Measurements from ENCODE around the gene TMEM151B.

DNA sequence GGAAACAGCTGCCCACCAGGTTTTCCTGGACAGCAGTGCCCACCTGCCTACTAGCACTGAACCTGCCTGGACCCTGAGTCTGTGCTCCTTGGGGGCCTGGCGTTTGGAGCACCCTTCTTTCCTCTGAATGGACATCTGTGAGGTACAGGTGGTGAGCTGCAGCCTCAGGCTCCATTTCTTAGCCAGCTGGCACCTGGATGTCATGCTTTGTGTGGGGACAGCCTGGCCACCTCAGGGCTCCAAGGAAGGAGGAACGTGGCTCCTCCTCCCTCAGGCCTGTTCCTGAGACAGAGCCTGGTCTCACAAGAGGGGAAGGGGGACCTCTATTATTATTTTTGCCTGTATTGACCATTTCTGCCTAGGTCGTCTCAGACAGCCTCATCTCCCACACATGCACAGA lies 8.1 kb downstream of the TMEM151B start:
- TF ChIP-seq CTCF (conservative IDR thresholded peaks at IDR 0.05; ENCODE audit: low read depth, low read length): no peak
- TF ChIP-seq, protein P1, sequence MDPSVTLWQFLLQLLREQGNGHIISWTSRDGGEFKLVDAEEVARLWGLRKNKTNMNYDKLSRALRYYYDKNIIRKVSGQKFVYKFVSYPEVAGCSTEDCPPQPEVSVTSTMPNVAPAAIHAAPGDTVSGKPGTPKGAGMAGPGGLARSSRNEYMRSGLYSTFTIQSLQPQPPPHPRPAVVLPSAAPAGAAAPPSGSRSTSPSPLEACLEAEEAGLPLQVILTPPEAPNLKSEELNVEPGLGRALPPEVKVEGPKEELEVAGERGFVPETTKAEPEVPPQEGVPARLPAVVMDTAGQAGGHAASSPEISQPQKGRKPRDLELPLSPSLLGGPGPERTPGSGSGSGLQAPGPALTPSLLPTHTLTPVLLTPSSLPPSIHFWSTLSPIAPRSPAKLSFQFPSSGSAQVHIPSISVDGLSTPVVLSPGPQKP (IDR thresholded peaks at IDR 0.05; ENCODE audit: borderline replicate concordance, low read depth, low read length): no peak
- no peak for TF ChIP-seq RFX5 (IDR thresholded peaks at IDR 0.05; ENCODE audit: low read depth, low read length)
- no peak for TF ChIP-seq SMC3 (IDR thresholded peaks at IDR 0.05; ENCODE audit: low read depth, low read length)
- no peak for TF ChIP-seq RAD21 (IDR thresholded peaks at IDR 0.05; ENCODE audit: low read length)
- TF ChIP-seq RCOR1 (IDR thresholded peaks at IDR 0.05; ENCODE audit: insufficient replicate concordance, low read length): no peak
- no peak for TF ChIP-seq POLR2A (IDR thresholded peaks at IDR 0.05; ENCODE audit: low read depth, low read length)
- TF ChIP-seq MXI1 (IDR thresholded peaks at IDR 0.05; ENCODE audit: borderline replicate concordance, low read depth, low read length): no peak
